ENCODE results near the gene PNPLA1.

GRCh38 chr6:36273067-36273466 lies 3.2 kb downstream of the PNPLA1 start:
- no peak for TF ChIP-seq TEAD4 (IDR thresholded peaks at IDR 0.05)
- no peak for TF ChIP-seq TAF1 (IDR thresholded peaks at IDR 0.05; ENCODE audit: low read depth)
- TF ChIP-seq TCF12 (IDR thresholded peaks at IDR 0.05; ENCODE audit: low read depth): no peak
- no peak for TF ChIP-seq EP300 (IDR thresholded peaks at IDR 0.05; ENCODE audit: borderline replicate concordance)
- no peak for TF ChIP-seq CEBPB (IDR thresholded peaks at IDR 0.05)
- no peak for TF ChIP-seq MAX (IDR thresholded peaks at IDR 0.05)
- TF ChIP-seq USF1 (IDR thresholded peaks at IDR 0.05): no peak
- TF ChIP-seq REST (IDR thresholded peaks at IDR 0.05; ENCODE audit: low read depth): no peak
- no peak for TF ChIP-seq YY1 (IDR thresholded peaks at IDR 0.05; ENCODE audit: low read depth)
